Mucosa of descending colon (tissue), 3 donors: Measurements from ENCODE around the gene CD36. TPM values are rescaled to one million over a fixed set of nuclear protein-coding genes. Genes with fewer than 3 reads are reported as not detected.

Source experiments
- ATAC-seq: fragments of 200-7000 bp; cut with Tn5 transposase; one replicate; pipeline ENCODE4 v1.9.1; 2020; ENCODE audit warnings: mild to moderate bottlenecking, moderate library complexity
- DNase-seq, 3 donors: peaks; one replicate each; pipeline ENCODE4 v3.0.0-alpha.2; 2020
- H3K36me3 ChIP-seq: fragments of 200-600 bp; one replicate; pipeline ENCODE4 v1.8.0; 2021; ENCODE audit warnings: low read depth, mild to moderate bottlenecking
- H3K4me1 ChIP-seq: fragments of 200-600 bp; one replicate; pipeline ENCODE4 v1.8.0; 2021; ENCODE audit warnings: low read depth, mild to moderate bottlenecking
- H3K4me3 ChIP-seq: fragments of 200-600 bp; one replicate; pipeline ENCODE4 v1.8.0; 2021; ENCODE audit warnings: mild to moderate bottlenecking
- H3K9me3 ChIP-seq: fragments of 200-600 bp; one replicate; pipeline ENCODE4 v1.8.0; 2021; ENCODE audit warnings: mild to moderate bottlenecking
- intact Hi-C, 2 donors: fragments of 100-400 bp; cut with DNase I in 1 of 2; cut with micrococcal nuclease in 1 of 2; formaldehyde crosslinking; loops; one replicate each; pipeline versions ENCODE4 v1.11.0 to v1.11.1; 2022; cut with DNase I, micrococcal nuclease
- long read RNA-seq, 2 donors: library from polyadenylated mRNA; unstranded; transcript quantifications; one replicate each; pipeline ENCODE4 v2.0.0, GENCODE V29; 2019 to 2021
- total RNA-seq, 3 donors: library from RNA; stranded (reverse); fragmentation: NEBNext Ultra II Directional in 2 of 3; extraction: Animal tissue kit (Norgen Biotek cat#: 25700) in 2 of 3; gene quantifications; one replicate each; pipeline versions ENCODE4 v1.2.1 to v1.2.4, GENCODE V29; 2021 to 2023
- TF ChIP-seq, protein P1 (sequence below): fragments of 200-600 bp; IDR thresholded peaks from one replicate; pipeline ENCODE4 v1.8.0; 2022; ENCODE audit warnings: antibody characterized with exemption, mild to moderate bottlenecking
- donor health status: DM: no; HTN: no; CAD: no; lungs with moderate emphysema.
- donor health status: DM: no; HTN: no; CAD: no.
- donor health status: DM: no; HTN: yes; CAD: no.

Gene CD36
- total RNA-seq = 10 to 100 TPM; 18.4 to 34.4 (median 25.0) TPM
- long read RNA-seq, donor 1, transcript CD36-214 (15 exons, 2,298 nt) = major isoform, 15 of 25 reads
- long read RNA-seq, donor 1, partial matches to known transcripts = 1 of 25 reads
- long read RNA-seq, donor 1, other reads (novel, unspliced or antisense) = 6 of 25 reads
- long read RNA-seq, donor 2, partial matches to known transcripts = 2 of 10 reads
- long read RNA-seq, donor 2, other reads (novel, unspliced or antisense) = 3 of 10 reads

DNA sequence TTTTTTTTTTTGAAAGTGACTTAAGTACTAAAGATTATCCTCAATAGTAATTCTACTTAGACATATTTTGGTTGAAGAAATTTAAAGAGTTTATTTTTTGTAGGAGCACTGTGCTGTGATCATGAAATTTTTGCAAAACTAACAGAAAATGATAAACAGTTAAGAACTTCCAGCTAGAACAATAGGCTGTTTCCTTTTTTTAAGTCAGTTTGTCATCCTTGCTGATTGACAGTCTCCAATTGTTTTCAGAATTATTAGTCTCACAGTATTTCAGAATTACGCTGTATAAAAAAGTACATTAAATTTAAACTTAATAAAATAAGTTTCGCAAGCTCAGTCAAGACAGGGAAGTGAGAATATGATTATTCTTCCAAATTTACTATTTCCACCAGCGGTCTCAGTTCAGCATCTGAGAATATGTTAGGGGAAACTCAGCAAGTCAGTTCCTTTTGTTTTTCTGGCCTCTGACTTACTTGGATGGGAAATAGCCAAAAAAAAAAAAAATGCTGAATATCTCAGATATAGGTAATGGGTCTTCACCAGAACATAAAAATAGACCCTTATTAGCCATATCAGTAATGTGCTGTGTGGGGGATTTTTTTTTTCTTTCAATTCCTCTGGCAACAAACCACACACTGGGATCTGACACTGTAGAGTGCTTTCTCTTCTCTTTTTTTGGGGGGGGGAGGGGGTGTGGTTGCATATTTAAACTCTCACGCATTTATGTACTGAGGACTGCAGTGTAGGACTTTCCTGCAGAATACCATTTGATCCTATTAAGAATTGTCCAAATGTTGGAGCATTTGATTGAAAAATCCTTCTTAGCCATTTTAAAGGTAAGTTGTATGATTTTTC is at the start of gene CD36:
CD36 (plus strand) TSS at position 732 of the 855 bp plus-strand sequence. CDS start 8,099 bp downstream, outside the sequence.
- TF ChIP-seq, protein P1, sequence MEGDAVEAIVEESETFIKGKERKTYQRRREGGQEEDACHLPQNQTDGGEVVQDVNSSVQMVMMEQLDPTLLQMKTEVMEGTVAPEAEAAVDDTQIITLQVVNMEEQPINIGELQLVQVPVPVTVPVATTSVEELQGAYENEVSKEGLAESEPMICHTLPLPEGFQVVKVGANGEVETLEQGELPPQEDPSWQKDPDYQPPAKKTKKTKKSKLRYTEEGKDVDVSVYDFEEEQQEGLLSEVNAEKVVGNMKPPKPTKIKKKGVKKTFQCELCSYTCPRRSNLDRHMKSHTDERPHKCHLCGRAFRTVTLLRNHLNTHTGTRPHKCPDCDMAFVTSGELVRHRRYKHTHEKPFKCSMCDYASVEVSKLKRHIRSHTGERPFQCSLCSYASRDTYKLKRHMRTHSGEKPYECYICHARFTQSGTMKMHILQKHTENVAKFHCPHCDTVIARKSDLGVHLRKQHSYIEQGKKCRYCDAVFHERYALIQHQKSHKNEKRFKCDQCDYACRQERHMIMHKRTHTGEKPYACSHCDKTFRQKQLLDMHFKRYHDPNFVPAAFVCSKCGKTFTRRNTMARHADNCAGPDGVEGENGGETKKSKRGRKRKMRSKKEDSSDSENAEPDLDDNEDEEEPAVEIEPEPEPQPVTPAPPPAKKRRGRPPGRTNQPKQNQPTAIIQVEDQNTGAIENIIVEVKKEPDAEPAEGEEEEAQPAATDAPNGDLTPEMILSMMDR = no peak

DNA sequence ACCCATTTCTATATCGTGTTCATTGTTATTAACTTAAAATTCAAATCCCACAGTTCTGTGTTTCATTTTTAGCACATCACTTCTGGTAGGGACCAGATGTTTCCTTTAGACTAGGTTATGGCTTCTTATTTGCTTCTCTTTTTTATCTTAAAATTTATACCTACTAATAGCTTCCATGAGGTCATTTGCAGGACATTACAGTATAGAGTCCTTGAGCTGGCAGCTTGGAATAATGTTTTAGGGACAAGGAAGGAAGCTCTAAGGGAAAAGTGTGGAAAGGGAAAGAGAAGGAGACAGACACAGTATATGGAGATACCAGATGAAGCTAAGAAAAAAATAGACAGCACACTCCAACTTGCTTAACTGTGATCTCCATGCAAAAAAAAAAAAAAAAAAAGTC is 48.8 kb upstream of the CD36 start:
- DNase-seq (no peak), ATAC-seq (no peak)
- Histone ChIP-seq H3K4me3 (no peak overlapping the region), H3K9me3 (no peaks in the 10 kb centered on the region), H3K36me3 (no peaks in the 10 kb centered on the region), H3K4me1 (no peaks in the 10 kb centered on the region)
- TF ChIP-seq, protein P1 = no peak
- intact Hi-C loops = no loop called here

More for the DNA sequence above, at the start of gene CD36:
- intact Hi-C loops = no loop called here
- ATAC-seq (peak; percentile 34), DNase-seq (peak in 1 of 3 donors; percentile 9)
- Histone ChIP-seq H3K36me3 (no peaks in the 10 kb centered on the region), H3K9me3 (no peaks in the 10 kb centered on the region), H3K4me3 (no peak within 1 kb of the TSS), H3K4me1 (no peaks in the 10 kb centered on the region)

DNA sequence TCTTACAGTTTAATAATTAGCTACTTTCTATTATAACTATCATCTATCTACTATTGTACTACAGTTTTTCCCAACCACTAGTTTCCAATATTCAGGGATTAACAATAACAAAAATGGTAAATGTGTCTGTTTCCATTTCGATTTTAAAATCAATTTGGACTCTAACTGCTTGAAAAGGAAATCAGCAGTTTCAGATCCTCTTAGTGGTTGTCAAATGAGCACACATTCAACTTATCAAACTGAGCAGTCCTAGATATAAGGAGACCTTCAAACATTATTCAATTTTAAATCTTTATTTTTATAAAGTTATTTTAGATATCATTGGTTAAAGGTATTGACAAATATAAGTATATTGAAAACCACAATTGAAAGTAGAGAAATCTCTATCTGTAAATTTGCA is 46.8 kb upstream of the CD36 start:
- TF ChIP-seq, protein P1 = no peak
- no peak for ATAC-seq
- Histone ChIP-seq H3K4me3 (no peak overlapping the region), H3K9me3 (no peaks in the 10 kb centered on the region), H3K4me1 (no peaks in the 10 kb centered on the region), H3K36me3 (no peaks in the 10 kb centered on the region)
- DNase-seq = no peak
- intact Hi-C loops = no loop called here

DNA sequence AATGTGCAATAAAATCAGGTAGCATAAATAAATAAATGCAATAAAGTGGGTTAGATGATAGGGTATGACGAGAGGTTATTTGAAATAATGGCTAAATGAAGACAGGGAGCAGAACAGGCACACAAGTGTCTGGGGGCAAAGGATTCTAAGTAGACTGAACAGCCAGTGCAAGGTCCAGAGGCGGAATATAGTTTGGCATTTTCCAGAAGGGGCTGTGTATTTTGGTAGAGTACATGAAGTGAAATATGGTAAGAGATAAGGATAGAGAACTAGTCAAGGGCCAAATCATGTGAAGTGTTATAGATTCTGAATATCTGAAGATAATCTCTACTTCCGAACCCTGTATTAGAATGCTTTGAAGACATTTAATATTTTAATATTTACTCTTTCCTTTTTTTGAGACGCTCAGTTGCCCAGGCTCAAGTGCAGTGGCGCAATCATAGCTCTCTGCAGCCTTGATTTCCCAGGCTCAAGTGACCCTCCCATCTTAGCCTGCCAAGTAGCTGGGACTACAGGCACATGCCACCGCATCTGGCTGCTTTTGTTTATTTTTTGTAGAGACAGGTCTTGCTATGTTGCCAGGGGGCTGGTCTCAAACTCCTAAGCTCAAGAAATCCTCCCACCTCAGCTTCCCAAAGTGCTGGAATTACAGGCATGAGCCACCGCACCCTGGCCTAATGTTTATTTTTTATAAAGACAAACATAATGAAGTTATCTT is 44.4 kb upstream of the CD36 start:
- DNase-seq = no peak
- H3K4me1 ChIP-seq = no peaks in the 10 kb centered on the region
- TF ChIP-seq, protein P1 = no peak
- ATAC-seq = no peak
- H3K4me3 ChIP-seq = no peak overlapping the region
- H3K36me3 ChIP-seq = no peaks in the 10 kb centered on the region
- intact Hi-C loops = no loop called here
- H3K9me3 ChIP-seq = no peaks in the 10 kb centered on the region

DNA sequence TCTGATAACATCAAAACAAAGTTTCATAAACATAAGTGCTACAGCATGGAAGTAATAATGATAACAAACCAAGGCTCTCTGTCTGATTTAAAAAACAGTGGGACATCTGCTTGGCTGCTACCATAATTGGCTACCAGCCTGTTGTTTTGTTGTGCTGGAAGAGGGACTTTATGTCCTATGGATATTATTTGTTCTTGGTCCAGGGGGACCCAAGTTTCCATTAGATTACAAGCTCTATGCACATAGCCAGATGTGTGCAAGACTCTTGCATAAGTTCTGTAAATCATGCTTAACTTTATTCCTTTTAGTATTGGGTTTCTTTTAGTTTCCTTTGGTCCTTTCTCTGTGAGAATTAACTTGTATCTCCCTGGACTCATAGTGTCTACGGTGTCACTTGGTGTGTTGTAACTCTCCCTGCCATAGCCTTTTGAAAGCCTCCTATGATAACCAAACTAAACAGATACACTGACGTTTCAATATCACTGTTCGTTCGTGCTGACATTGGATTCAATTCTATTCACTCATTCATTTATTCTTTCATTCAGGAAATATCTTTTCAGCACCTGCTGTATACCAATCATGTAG is 41.4 kb upstream of the CD36 start:
- no peaks in the 10 kb centered on the region for H3K9me3 ChIP-seq
- no peaks in the 10 kb centered on the region for H3K4me1 ChIP-seq
- no peak for ATAC-seq
- no peak for DNase-seq
- intact Hi-C loops = no loop called here
- TF ChIP-seq, protein P1 = no peak
- no peak overlapping the region for H3K4me3 ChIP-seq
- H3K36me3 ChIP-seq = no peaks in the 10 kb centered on the region
